ENCODE results near the gene ERICH4.
"Not testable (repeated sequence)": the region's sequence is repeated elsewhere in the genome, so short reads cannot be mapped to it uniquely, and the experiment has no call there.

ERICH4 gene, protein sequence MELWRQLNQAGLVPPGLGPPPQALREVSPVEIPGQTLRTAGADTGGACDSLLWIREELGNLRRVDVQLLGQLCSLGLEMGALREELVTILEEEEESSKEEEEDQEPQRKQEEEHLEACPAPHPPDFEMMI

DNA sequence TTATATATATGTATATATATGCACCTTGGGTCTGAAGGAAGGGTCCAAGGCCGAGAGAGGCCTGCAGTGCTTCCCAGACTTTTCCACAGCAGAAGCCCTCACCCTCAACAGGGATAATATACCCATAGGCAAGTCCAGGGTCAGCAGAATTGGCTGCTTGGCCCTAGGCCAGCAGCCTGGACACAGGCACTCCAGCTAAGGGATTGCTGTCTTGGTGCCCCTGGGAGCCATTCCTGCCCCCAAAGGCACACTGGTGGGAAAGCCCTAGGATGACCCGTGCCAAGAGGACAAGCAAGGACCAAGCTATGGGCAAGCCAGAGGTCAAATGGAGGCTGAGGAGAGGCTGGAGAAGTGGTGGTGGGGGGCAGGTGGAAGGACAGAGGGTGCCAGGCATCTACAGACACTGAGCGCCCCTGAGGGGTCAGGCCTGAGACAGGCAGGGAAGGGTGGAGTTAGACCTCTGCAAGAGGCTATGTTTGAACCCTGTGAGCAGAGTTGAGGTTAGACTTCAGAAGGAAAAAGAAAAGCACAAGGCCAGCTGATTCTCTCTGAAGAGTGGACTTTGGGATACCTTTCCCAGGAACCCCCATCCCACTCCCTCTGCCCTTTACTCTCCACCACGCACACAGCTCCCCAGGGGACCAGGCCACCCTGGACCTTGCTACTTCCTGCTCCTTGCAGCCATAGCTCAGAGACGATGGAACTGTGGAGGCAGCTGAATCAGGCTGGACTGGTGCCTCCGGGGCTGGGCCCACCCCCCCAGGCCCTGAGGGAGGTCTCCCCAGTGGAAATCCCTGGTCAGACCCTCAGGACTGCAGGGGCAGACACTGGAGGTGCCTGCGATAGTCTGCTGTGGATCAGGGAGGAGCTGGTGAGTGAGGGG is at the start of gene ERICH4:
Gene ERICH4, plus strand, starts transcription at position 684 of the 883 bp plus-strand sequence. Its CDS starts 14 bp downstream, at position 698.
- DNase-seq: no peak

DNA sequence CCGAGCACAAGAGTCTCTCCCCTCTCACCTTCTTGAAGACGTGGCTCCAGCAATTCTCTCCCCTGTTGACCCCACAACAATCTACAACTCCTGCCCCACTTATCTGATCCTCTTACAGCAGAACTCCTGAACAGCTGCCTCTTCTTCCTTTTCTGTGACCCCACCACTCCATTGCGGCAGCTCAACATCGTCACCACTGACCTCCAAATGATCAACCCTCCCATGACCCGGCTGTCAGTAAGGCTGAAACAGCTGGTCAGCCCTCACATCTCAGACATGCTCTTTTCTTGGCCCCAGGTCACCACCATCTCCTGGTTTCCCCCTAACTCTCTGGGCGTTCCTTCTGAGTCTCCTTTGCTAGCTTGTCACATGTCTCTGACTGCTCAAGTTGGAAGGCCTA is 47.6 kb upstream of the ERICH4 start:
- no peak for DNase-seq

DNA sequence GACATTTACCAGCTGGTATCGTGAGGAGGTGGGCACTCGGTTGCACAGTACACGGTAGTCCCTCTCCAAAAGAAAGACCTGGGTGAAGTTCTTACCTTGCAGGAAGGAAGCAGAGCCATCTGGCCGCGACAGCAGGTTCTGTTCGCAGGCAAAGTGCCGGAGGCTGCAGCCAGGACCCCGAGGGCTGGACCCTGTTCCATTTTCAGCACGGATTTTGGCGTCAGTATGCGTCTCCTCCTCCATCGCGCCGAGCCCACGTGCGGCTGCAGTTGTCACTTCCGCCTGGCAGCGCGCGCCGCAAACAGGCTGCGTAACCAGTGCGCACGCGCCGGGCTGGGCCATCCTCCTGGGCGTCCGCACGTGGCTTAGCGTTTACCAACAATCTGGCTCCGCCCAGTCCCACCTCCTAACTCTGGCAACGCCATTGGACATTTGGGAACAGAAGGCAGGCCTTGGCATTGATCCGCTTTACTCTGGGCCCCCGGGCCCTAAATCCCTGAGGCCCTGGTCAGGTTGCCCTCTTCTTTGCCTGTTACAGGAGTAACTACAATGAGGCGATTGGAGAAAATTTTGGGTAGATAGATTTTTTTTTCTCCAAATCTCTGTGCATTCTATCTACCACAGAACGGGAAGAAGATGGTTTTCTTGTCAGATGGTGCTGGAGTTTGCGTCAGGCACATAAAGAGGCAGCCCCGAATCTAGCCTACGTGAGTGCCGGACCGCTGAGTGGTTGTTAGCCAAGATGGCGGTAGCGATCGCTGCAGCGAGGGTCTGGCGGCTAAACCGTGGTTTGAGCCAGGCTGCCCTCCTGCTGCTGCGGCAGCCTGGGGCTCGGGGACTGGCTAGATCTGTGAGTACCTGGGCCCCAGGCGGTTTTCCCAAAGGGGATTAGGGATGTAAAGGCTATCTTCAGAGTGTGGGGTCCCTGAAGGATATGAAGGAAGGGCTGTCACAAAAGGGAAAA is 45.6 kb upstream of the ERICH4 start, which contains the start of the genes BCKDHA and EXOSC5:
Gene BCKDHA, plus strand, starts transcription at position 733 of the 964 bp plus-strand sequence. Its CDS starts 10 bp downstream, at position 743.
Gene EXOSC5, minus strand, starts transcription at position 274 of the 964 bp plus-strand sequence. Its CDS starts 31 bp downstream, at position 243.
- DNase-seq: peak; percentile 100

DNA sequence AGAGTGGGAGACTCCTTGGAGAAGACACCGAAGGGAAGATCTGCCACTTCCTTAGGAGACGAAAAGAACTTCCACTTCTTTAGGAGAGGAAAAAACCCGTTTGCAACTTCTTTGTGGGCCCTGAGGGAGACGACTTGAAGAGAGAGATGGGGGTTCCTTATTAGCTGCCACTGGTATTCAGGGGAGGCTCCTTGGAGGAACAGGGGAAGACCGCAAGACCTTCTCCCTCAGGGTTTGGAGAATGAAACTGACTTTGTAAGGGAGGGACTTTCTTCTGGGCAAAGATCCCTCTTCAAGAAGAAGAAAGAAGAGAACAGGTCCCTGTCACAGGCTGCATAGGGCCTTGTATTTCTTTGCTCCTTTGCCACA is 44.9 kb upstream of the ERICH4 start:
- no peak for DNase-seq

DNA sequence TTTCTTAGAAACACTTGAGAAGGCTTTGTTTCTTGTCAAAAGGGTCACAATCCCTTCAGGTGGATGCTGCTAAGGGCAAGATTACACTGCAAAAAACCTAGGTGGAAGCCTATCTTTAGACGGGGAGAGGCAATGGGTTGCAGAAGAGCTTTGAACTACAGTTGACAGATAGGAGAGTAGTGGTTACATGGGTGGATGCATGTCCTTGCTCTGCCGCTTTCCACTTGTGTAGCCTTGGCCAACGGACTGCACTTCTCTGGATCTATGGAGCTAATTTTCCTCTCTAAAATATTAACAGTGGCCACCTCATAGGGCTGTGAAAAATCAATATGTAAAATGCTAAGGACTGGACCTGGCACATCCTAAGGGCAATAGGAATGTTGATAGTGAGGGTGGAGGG is 44.4 kb upstream of the ERICH4 start:
- no peak for DNase-seq

DNA sequence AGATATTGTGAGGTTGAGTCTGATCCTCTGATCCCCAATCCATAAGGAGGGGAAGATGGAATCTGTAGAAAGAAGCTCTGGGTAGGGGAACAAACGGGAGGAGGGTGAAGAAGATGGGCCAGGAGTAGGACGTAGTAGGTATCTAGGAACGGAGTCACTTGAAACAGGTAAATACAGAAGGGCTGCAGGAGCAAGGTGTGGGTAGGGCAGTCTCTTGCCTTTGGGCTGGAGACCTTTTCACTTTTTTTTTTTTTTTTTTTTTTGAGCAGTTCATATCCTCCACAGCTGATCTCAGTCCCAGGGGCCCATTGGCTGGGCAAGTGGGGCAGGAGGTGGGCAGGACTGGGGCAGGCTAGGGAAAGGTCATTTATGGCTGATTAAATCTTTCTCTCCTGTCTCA is 43.9 kb upstream of the ERICH4 start:
- DNase-seq: no peak

DNA sequence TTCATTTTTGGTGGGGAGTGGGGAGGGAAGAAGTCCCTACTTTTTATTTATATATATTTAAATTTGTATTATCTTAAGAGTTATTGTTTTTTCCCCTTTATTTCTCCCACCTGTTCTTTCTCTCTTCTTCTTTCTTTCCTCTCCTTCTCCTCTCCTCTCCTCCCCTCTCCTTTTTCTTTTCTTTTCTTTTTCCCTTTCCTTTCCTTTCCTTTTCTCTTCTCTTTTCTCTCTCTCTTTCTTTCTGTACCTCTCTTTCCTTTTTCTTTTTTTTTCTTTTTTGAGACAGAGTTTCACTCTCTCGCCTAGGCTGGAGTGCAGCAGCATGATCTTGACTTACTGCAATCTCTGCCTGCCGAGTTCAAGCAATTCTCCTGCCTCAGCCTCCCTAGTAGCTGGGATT is 43.4 kb upstream of the ERICH4 start:
- no peak for DNase-seq

DNA sequence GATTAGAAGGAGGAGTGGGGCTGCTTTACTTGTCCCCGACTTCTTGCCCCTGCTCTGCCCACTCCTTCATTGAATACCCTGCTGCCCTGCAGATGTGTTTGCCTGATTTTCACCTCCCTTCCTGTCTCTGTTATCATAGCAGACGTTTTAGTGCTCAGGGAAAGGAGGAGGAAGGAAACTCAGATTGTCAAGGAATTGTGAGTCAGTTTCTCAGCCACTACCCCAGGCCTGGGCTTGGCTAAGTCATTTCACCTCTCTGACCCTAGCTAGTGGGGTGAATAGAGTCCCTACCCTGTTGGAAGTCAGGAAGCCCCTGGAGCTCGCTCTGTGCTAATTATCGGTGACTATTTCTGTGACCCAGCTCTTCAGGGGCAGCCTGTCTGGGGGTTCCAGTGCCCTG is 41.5 kb upstream of the ERICH4 start:
- DNase-seq: no peak

DNA sequence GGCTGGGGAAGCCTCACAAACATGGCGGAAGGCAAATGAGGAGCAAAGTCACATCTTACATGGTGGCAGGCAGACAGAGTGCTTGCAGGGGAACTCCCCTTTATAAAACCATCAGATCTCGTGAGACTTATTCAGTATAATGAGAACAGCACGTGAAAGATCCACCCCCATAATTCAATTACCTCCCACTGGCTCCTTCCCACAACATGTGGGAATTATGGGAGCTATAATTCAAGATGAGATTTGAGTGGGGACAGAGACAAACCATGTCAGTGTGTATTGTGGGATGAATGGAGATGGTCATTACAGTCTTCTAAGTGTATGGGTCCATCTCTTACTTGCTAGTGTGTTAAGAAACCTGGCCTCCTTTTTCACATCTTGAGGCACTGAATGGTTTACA is 40.9 kb upstream of the ERICH4 start:
- no peak for DNase-seq

DNA sequence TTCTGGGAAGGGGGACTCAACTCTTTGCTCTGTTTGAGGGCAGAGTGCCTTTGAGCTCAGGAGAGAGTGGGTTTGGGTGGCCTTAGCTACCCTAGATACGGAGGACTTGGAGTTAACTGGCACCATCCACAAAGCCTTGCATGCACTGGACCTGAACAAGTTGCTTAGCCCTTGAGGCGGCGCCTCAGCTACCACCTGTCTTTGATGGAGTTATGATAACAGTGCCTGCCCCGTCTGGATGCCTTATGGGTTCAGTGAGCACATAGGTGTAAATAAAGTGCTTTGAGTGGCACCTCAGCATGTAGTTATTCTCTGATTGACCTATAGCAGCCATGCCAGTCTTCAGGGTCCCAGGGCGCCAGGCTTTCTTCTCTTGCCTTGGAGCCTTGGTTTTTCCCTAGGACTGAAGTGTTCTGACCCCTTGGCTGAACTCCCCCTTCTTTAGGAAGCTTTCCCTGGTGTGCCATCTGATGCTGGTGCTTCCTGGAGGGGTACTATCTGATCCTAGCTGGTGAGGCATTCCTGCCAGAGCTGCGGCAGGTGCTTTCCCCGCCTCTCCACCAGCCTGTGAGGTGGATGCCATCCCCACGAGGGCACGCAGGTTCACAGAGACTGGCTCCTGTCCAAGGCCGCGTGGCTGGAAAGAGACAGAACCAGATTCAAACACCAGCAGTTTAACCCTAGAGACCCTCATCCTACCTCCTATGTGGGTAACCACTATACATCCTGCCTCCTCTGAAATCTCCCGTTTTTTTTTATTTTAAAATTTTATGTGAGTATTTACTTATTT is 39.6 kb upstream of the ERICH4 start:
- DNase-seq: no peak

DNA sequence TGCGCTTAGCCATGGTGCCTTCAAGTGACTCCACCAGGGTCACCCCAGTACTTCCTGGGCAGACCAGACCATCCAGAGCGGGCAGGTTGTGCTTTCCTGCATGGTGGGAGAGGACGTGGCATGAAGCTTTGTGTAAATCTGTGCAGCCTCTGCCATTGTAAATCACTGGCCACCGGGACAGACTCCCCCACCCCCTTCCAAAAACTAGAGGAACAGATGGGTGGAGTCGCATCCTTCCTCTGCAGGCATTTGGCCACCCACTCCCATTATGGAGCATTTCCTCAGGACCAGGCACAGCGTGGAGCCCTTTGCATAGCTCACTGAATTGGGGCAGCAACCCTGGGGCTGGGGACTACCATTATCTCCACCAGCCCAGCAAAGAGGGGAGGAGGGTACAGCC is 37.2 kb upstream of the ERICH4 start:
- DNase-seq: no peak

DNA sequence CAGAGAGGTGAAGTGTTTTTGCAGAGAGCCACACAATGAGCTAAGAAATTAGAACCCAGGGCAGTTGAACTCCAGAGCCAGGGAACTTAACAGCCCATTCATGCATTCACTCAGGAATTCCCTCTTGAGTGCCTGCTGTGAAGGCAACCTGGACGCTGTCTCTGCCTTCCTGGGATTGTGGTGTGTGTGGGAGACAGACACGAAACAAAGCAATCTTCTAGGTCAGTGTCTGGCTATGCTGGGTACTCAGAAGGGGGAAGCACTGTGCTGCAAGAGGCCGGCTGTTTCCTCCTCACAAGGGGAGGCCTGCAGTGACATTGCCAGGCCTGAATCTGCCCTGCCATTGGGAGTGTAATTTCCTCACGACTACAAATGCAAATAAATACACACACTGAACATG is 35.7 kb upstream of the ERICH4 start:
- no peak for DNase-seq

DNA sequence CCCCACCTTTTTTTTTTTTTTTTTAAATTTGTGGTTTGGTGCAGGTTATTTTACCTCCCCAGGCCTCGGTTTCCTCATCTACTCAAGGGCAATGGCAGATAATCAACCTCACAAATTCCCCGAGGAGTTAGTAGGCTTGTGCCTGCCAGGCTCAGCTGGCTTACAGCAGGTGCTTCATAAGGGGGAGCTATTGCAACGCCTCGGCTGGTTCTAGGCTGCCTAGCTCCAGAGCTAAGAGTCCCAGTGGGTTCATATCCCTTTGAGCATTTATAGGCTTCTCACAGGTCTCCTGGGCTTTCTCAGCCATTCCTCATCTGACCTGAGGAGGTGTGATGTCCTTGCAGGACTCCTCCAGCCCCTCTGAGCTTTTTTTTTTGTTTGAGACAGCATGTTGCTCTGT is 34.7 kb upstream of the ERICH4 start:
- DNase-seq: no peak

DNA sequence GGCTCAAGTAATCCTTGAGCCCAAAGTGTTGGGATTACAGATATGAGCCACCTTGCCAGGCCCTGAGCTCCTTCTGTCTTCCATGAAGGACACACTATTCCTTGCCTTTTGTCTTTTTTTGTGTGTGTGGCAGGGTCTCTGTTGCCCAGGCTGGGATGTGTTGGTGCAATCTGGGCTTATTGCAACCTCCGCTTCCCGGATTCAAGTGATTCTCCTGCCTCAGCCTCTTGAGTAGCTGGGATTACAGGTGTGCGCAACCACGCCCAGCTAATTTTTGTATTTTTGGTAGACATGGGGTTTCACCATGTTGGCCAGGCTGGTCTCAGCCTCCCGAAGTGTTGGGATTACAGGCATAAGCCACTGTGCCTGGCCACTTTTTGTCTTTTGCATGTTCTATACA is 34.1 kb upstream of the ERICH4 start:
- DNase-seq: not testable (repeated sequence)

DNA sequence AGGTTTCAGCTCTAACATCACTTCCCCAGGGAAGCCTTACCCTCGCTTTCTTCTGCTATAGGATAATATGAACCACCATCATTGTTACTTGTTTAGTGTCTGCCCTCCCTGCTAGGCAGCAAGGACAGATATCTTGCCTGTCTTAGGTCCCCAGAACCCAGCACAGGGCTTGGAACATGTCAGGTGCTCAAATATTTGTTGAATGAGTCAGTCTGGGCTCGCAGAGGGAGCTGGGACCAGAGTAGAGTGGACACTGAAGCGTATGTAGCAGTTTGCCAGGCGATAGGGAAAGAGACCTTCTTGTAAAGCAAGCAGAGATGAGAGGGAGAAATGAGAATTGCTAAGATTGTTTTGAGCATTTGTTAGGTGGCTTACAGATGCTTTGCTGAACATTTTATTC is 33.7 kb upstream of the ERICH4 start:
- DNase-seq: no peak

DNA sequence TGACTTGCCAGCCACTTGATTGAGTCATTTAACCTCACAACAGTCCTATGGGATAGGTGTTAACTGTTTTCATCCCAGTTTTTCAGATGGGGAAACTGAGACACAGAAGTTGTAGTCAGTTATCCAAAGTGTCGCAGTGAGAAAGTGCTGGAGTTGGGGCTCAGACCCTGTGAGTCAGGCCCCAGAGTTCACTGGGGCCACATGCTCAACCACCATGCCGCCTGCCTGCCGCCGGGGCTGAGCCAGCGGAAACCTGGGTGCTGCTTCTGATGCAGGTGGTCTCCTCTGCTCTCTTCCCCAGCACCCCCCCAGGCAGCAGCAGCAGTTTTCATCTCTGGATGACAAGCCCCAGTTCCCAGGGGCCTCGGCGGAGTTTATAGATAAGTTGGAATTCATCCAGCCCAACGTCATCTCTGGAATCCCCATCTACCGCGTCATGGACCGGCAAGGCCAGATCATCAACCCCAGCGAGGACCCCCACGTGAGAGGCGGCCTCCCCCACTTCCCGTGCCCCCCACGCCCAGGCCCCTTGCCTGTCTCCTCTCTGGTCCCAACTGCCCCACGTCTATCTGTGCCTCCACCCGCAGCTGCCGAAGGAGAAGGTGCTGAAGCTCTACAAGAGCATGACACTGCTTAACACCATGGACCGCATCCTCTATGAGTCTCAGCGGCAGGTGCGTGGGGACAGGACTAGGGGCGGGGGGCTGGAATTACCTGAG is 32.5 kb upstream of the ERICH4 start:
- no peak for DNase-seq

DNA sequence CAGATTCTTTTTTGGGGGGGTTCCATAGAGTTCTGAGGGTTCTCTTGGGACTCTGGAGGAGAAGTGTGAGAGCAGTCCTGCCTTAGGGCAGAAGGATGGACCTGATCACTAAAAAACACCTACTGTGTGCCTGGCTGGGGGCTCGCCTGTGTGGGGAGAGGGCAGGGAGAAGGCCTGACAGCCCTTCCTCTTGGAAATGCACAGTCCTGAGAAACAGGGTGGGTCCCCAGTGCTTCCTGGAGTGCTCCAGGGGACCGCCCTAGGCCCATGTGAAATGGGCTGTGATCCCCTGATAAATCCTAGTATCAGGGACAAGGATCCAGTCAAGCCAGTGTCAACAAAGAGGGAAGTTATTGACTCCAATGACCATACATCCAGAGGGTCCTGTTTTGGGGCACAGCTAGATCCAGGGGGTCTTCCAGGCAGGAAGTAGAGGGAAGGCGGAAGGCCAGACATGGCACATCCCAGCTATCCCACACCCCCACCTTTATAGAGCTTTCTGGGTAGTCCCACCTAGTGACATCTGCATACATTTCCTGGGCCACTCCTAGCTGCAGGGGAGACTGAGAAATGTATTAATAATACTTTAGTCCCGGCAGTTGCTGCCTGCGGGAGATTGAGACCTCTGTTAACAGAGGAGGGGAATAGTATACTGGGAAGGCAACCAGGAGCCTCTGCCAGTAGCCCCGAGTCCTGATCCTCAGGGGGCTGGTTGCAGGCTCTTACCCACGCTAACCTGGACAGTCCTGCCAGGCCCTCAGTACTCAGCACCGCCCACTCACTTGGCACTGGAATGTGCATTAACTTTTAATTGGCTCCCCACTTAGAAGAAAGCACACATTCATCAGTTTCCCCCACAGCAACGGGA is 31.6 kb upstream of the ERICH4 start:
- DNase-seq: no peak

DNA sequence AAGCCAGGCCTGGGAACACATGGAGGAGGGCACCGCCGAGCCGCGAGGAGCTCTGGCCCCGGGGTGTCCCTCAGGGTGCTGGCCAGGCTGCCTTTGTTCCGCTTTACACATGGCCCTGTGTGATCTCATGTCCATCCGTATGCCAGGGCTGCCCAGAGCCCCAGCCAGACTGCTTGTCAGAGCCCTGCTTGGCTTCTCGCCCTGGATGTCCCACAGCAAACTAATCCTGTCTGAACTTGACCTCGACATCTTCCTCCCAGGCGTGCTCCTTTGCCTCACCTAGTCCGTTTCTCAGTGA is 31.0 kb upstream of the ERICH4 start:
- no peak for DNase-seq

DNA sequence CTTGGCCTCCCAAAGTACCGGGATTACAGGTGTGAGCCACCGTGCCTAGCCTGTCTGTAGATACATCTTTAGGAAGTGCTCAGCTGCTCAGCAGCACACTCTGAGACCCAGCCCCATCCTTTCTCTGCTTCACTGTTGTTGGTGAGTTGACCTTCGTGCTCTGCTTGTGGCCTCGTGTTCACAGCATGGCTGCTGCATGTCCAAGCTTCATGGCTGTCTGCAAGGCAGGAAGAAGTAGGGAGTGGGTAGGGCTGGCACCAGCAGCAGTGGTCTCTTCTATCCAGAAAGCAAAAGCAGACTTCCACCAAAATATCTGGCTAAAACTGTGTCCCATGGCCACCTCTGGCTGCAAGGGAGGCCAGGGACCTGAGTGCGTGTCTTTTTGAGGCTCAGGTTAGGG is 30.0 kb upstream of the ERICH4 start:
- no peak for DNase-seq

DNA sequence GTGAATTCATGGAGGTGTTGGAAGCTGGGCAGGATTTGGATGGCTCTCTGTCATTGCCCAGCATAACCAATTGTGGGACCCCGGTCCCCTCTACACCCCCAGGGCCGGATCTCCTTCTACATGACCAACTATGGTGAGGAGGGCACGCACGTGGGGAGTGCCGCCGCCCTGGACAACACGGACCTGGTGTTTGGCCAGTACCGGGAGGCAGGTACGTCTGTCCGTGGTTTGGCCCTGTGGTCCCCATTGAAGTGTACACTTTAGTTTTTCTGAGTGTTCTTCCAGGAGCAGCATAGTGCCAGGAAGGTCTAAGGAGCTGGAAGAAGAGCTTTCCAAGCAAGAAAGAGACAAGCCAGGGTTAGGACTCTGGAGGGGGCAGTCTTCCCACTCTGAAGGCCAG is 29.0 kb upstream of the ERICH4 start:
- DNase-seq: no peak

DNA sequence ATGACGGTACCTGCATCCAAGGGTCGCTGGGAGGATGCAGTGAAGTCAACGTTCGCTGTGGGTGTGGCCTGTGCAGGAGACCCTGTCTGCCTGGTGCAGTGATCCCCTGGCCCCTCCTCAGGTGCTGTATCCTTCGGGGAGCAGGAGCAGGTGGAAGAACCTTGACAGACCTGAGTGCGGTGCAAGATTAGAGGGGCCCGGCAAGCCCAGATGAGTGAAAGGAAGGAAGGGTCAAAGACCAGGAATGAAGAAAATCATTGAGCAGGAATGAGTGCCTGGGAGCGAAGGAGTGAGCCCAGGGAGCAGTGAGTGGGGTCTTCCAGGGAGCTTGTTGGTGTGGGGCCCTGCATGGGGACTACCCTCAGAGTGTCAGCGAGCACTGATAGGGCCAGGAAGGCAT is 28.5 kb upstream of the ERICH4 start:
- DNase-seq: no peak
